ENCODE measurements around the gene CPSF4L.

GRCh38 chr17:73307130-73307529 is 45.5 kb upstream of the CPSF4L start:
- no peak for TF ChIP-seq ZNF423 (CRISPR knock-in tag; IDR thresholded peaks at IDR 0.05)
- no peak for TF ChIP-seq NR2C2 (CRISPR knock-in tag; IDR thresholded peaks at IDR 0.05)
- TF ChIP-seq CTCF (IDR thresholded peaks at IDR 0.05) = no peak
- no peak for TF ChIP-seq TEAD4 (CRISPR knock-in tag; IDR thresholded peaks at IDR 0.05)
- no peak for TF ChIP-seq MXD4 (CRISPR knock-in tag; IDR thresholded peaks at IDR 0.05; ENCODE audit: borderline replicate concordance)
- TF ChIP-seq ZBTB43 (CRISPR knock-in tag; IDR thresholded peaks at IDR 0.05) = no peak
- no peak for TF ChIP-seq IRF1 (CRISPR knock-in tag; IDR thresholded peaks at IDR 0.05)
- no peak for TF ChIP-seq MAX (CRISPR knock-in tag; IDR thresholded peaks at IDR 0.05)
- TF ChIP-seq NFE2L1 (CRISPR knock-in tag; IDR thresholded peaks at IDR 0.05) = no peak
- TF ChIP-seq AFF4 (CRISPR knock-in tag; IDR thresholded peaks at IDR 0.05; ENCODE audit: borderline replicate concordance) = no peak
- TF ChIP-seq ZMAT4 (CRISPR knock-in tag; IDR thresholded peaks at IDR 0.05) = no peak
- TF ChIP-seq ATF2 (CRISPR knock-in tag; IDR thresholded peaks at IDR 0.05; ENCODE audit: borderline replicate concordance, low read depth) = no peak

All from WTC11 (cell line).